ENCODE results near the gene CAMKK2.
A peak's percentile ranks its signal among the peaks of the same experiment; 100 is the strongest.
"Not testable (repeated sequence)": the region's sequence is repeated elsewhere in the genome, so short reads cannot be mapped to it uniquely, and the experiment has no call there.

The CAMKK2 gene

GRCh38 chr12:121288158-121288845, 8.2 kb downstream of the CAMKK2 start:
- H3K27ac Mint-ChIP-seq, result no peak overlapping the region
- peaks cover 24% of the 10 kb centered on the region for H3K36me3 Mint-ChIP-seq
- H3K9me3 Mint-ChIP-seq, result no peaks in the 10 kb centered on the region
- H3K4me1 Mint-ChIP-seq, result peaks cover 16% of the 10 kb centered on the region
- ATAC-seq (no peak), DNase-seq (ENCODE audit: low spot score in 2 of 2) (no peak)
- H3K4me3 Mint-ChIP-seq, result no peak overlapping the region

GRCh38 chr12:121287267-121287954, 9.1 kb downstream of the CAMKK2 start:
- ATAC-seq (no peak), DNase-seq (ENCODE audit: low spot score in 2 of 2) (no peak)
- Mint-ChIP-seq H3K36me3 (peaks cover 15% of the 10 kb centered on the region), H3K27ac (no peak overlapping the region), H3K4me1 (peaks cover 16% of the 10 kb centered on the region), H3K4me3 (no peak overlapping the region), H3K9me3 (no peaks in the 10 kb centered on the region)

GRCh38 chr12:121285856-121286255, 10.7 kb downstream of the CAMKK2 start:
- Mint-ChIP-seq H3K27ac (no peak overlapping the region), H3K9me3 (no peaks in the 10 kb centered on the region), H3K4me1 (peaks cover 15% of the 10 kb centered on the region), H3K36me3 (peaks cover 17% of the 10 kb centered on the region), H3K4me3 (no peak overlapping the region)
- ATAC-seq (no peak), DNase-seq (ENCODE audit: low spot score in 2 of 2) (no peak)

- H3K36me3 Mint-ChIP-seq, result peaks cover 6% of the 10 kb centered on the region
- no peak for DNase-seq (ENCODE audit: low spot score in 2 of 2)
- no peak overlapping the region for H3K4me3 Mint-ChIP-seq
- no peaks in the 10 kb centered on the region for H3K9me3 Mint-ChIP-seq
- no peak for ATAC-seq
- no peak overlapping the region for H3K27ac Mint-ChIP-seq
- H3K4me1 Mint-ChIP-seq, result peaks cover 15% of the 10 kb centered on the region
Observed at GRCh38 chr12:121284551-121285390, 11.7 kb downstream of the CAMKK2 start.

GRCh38 chr12:121283841-121284240, 12.7 kb downstream of the CAMKK2 start:
- Mint-ChIP-seq H3K4me3 (no peak overlapping the region), H3K9me3 (no peaks in the 10 kb centered on the region), H3K36me3 (peaks cover 5% of the 10 kb centered on the region), H3K27ac (no peak overlapping the region), H3K4me1 (peaks cover 15% of the 10 kb centered on the region)
- DNase-seq (ENCODE audit: low spot score in 2 of 2), result no peak
- no peak for ATAC-seq

- H3K36me3 Mint-ChIP-seq, result peaks cover 5% of the 10 kb centered on the region
- no peak for DNase-seq (ENCODE audit: low spot score in 2 of 2)
- ATAC-seq, result no peak
- H3K4me1 Mint-ChIP-seq, result peaks cover 11% of the 10 kb centered on the region
- no peaks in the 10 kb centered on the region for H3K9me3 Mint-ChIP-seq
- H3K27ac Mint-ChIP-seq, result no peak overlapping the region
- H3K4me3 Mint-ChIP-seq, result no peak overlapping the region
Observed at GRCh38 chr12:121283388-121283787, 13.1 kb downstream of the CAMKK2 start.

GRCh38 chr12:121282910-121283309, 13.6 kb downstream of the CAMKK2 start:
- H3K4me1 Mint-ChIP-seq; DNase-seq (ENCODE audit: low spot score in 2 of 2); ATAC-seq; H3K4me3 Mint-ChIP-seq; H3K36me3 Mint-ChIP-seq; H3K9me3 Mint-ChIP-seq: not testable (repeated sequence)
- peak overlapping the region; percentile 60 for H3K27ac Mint-ChIP-seq

GRCh38 chr12:121282072-121282742, 14.3 kb downstream of the CAMKK2 start:
- Mint-ChIP-seq H3K36me3 (peaks cover 11% of the 10 kb centered on the region), H3K4me3 (no peak overlapping the region)
- no peak for DNase-seq (ENCODE audit: low spot score in 2 of 2)

GRCh38 chr12:121281116-121281515, 15.4 kb downstream of the CAMKK2 start:
- ATAC-seq; H3K9me3 Mint-ChIP-seq; H3K4me3 Mint-ChIP-seq; H3K27ac Mint-ChIP-seq; DNase-seq (ENCODE audit: low spot score in 2 of 2): not testable (repeated sequence)
- Mint-ChIP-seq H3K4me1 (peaks cover 13% of the 10 kb centered on the region), H3K36me3 (peaks cover 12% of the 10 kb centered on the region)

More at GRCh38 chr12:121282072-121282742, 14.3 kb downstream of the CAMKK2 start:
- Mint-ChIP-seq H3K9me3 (no peaks in the 10 kb centered on the region), H3K27ac (peak overlapping the region; percentile 60), H3K4me1 (peaks cover 9% of the 10 kb centered on the region)
- no peak for ATAC-seq

GRCh38 chr12:121280531-121280930, 16.0 kb downstream of the CAMKK2 start:
- H3K4me3 Mint-ChIP-seq; H3K9me3 Mint-ChIP-seq; H3K27ac Mint-ChIP-seq; DNase-seq (ENCODE audit: low spot score in 2 of 2); ATAC-seq: not testable (repeated sequence)
- H3K36me3 Mint-ChIP-seq, result peaks cover 17% of the 10 kb centered on the region
- peaks cover 13% of the 10 kb centered on the region for H3K4me1 Mint-ChIP-seq

- Mint-ChIP-seq H3K36me3 (peaks cover 27% of the 10 kb centered on the region), H3K27ac (no peak overlapping the region), H3K9me3 (no peaks in the 10 kb centered on the region), H3K4me1 (peaks cover 13% of the 10 kb centered on the region), H3K4me3 (no peak overlapping the region)
- ATAC-seq, result no peak
- DNase-seq (ENCODE audit: low spot score in 2 of 2), result no peak
Observed at GRCh38 chr12:121279507-121279915, 17.0 kb downstream of the CAMKK2 start.

- ATAC-seq, result no peak
- Mint-ChIP-seq H3K36me3 (peaks cover 30% of the 10 kb centered on the region), H3K9me3 (no peaks in the 10 kb centered on the region)
Observed at GRCh38 chr12:121279071-121279375, 17.5 kb downstream of the CAMKK2 start.

GRCh38 chr12:121278169-121279070, 18.1 kb downstream of the CAMKK2 start:
- Mint-ChIP-seq H3K27ac (peak overlapping the region; percentile 37), H3K4me3 (no peak overlapping the region), H3K4me1 (peaks cover 13% of the 10 kb centered on the region), H3K9me3 (no peaks in the 10 kb centered on the region), H3K36me3 (peaks cover 36% of the 10 kb centered on the region)
- ATAC-seq (no peak), DNase-seq (ENCODE audit: low spot score in 2 of 2) (no peak)

More at GRCh38 chr12:121279071-121279375, 17.5 kb downstream of the CAMKK2 start:
- H3K4me3 Mint-ChIP-seq, result no peak overlapping the region
- H3K27ac Mint-ChIP-seq, result peak overlapping the region; percentile 37
- no peak for DNase-seq (ENCODE audit: low spot score in 2 of 2)
- H3K4me1 Mint-ChIP-seq, result peaks cover 13% of the 10 kb centered on the region

GRCh38 chr12:121277374-121277759, 19.1 kb downstream of the CAMKK2 start:
- H3K36me3 Mint-ChIP-seq, result peaks cover 37% of the 10 kb centered on the region
- peak overlapping the region; percentile 43 for H3K27ac Mint-ChIP-seq
- H3K4me3 Mint-ChIP-seq, result no peak overlapping the region
- no peak for DNase-seq (ENCODE audit: low spot score in 2 of 2)
- H3K4me1 Mint-ChIP-seq, result peaks cover 19% of the 10 kb centered on the region
- ATAC-seq, result peak; percentile 11
- H3K9me3 Mint-ChIP-seq, result no peaks in the 10 kb centered on the region
